Measurements from ENCODE around the gene PRELID1. TPM values are rescaled to one million over a fixed set of nuclear protein-coding genes. Genes with fewer than 3 reads are reported as not detected.
"Not testable (repeated sequence)": the region's sequence is repeated elsewhere in the genome, so short reads cannot be mapped to it uniquely, and the experiment has no call there.

PRELID1 gene
- 271 TPM for polyA plus RNA-seq
- long read RNA-seq, donor 1, transcript PRELID1-201 (5 exons, 1,261 nt): major isoform, 63 of 98 reads
- long read RNA-seq, donor 1, partial matches to known transcripts: 31 of 98 reads
- long read RNA-seq, donor 1, other reads (novel, unspliced or antisense): 0 of 98 reads
- long read RNA-seq, donor 2, transcript PRELID1-201 (5 exons, 1,261 nt): major isoform, 353 of 540 reads
- long read RNA-seq, donor 2, transcript PRELID1-208 (3 exons, 778 nt): minor isoform, 12 of 540 reads
- long read RNA-seq, donor 2, partial matches to known transcripts: 166 of 540 reads
- long read RNA-seq, donor 2, other reads (novel, unspliced or antisense): 5 of 540 reads
- long read RNA-seq, donor 3, transcript PRELID1-201 (5 exons, 1,261 nt): major isoform, 186 of 283 reads
- long read RNA-seq, donor 3, partial matches to known transcripts: 83 of 283 reads
- long read RNA-seq, donor 3, other reads (novel, unspliced or antisense): 6 of 283 reads
- long read RNA-seq, donor 4, transcript PRELID1-201 (5 exons, 1,261 nt): major isoform, 45 of 65 reads
- long read RNA-seq, donor 4, partial matches to known transcripts: 17 of 65 reads
- long read RNA-seq, donor 4, other reads (novel, unspliced or antisense): 0 of 65 reads
- long read RNA-seq, donor 5, transcript PRELID1-201 (5 exons, 1,261 nt): major isoform, 134 of 184 reads
- long read RNA-seq, donor 5, partial matches to known transcripts: 45 of 184 reads
- long read RNA-seq, donor 5, other reads (novel, unspliced or antisense): 0 of 184 reads
- long read RNA-seq, donor 6, transcript PRELID1-201 (5 exons, 1,261 nt): major isoform, 262 of 352 reads
- long read RNA-seq, donor 6, partial matches to known transcripts: 83 of 352 reads
- long read RNA-seq, donor 6, other reads (novel, unspliced or antisense): 0 of 352 reads
- long read RNA-seq, donor 7, transcript PRELID1-201 (5 exons, 1,261 nt): major isoform, 66 of 85 reads
- long read RNA-seq, donor 7, partial matches to known transcripts: 18 of 85 reads
- long read RNA-seq, donor 7, other reads (novel, unspliced or antisense): 0 of 85 reads
- long read RNA-seq, donor 8, transcript PRELID1-201 (5 exons, 1,261 nt): major isoform, 240 of 358 reads
- long read RNA-seq, donor 8, partial matches to known transcripts: 112 of 358 reads
- long read RNA-seq, donor 8, other reads (novel, unspliced or antisense): 0 of 358 reads
- long read RNA-seq, donor 9, transcript PRELID1-201 (5 exons, 1,261 nt): major isoform, 187 of 292 reads
- long read RNA-seq, donor 9, partial matches to known transcripts: 94 of 292 reads
- long read RNA-seq, donor 9, other reads (novel, unspliced or antisense): 6 of 292 reads
- long read RNA-seq, donor 10, transcript PRELID1-201 (5 exons, 1,261 nt): major isoform, 219 of 285 reads
- long read RNA-seq, donor 10, partial matches to known transcripts: 63 of 285 reads
- long read RNA-seq, donor 10, other reads (novel, unspliced or antisense): 0 of 285 reads
- long read RNA-seq, donor 11, transcript PRELID1-201 (5 exons, 1,261 nt): major isoform, 139 of 208 reads
- long read RNA-seq, donor 11, partial matches to known transcripts: 67 of 208 reads
- long read RNA-seq, donor 11, other reads (novel, unspliced or antisense): 0 of 208 reads

DNA sequence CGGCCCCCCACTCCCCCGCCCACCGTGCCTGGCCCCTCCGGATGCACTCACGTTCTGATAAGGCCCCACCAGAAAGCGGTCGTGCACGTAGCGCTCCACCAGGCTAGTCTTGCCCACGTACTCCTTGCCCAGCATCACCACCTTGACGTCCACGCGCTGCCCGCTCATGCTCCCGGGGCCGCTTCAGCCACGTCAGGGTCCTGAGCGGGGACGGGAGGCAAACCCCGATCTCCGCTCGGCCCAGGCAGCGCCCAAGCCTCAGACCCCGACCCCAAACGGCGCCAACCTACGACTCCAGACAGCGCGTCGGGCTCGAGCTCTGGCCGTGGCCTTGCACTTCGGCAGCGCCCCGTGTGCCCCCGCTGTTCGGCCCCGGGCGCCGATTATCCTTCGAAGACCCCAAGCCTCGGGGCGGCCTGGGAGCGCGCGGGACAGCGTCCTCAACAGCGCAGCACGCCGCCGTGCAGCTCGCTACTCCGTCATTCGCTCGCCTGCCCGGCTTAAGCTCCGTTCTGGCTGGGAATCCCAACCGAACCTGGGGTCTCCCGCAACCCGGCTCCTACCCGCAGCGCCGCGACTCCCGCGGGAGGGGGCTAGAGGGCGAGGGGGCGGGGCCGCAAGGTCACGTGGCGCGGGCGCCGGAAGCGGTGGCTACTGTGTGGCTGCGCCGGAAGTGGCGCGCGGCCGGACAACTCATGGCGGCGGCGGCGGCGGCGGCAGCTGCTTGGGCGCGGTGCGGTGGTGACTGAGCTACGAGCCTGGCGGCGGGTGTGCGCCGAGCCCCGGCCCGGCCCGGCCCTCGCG is at the start of gene PRELID1, which contains the start of gene RAB24:
PRELID1 (plus strand) TSS at position 679 of the 804 bp plus-strand sequence. CDS start 187 bp downstream, outside the sequence.
RAB24 (minus strand) TSS at position 599 of the 804 bp plus-strand sequence; CDS start at position 168, 431 bp downstream.
- peaks cover 47% of the 10 kb centered on the region for H3K4me1 ChIP-seq (ENCODE audit: control insufficient read depth, insufficient read depth, low read length)

DNA sequence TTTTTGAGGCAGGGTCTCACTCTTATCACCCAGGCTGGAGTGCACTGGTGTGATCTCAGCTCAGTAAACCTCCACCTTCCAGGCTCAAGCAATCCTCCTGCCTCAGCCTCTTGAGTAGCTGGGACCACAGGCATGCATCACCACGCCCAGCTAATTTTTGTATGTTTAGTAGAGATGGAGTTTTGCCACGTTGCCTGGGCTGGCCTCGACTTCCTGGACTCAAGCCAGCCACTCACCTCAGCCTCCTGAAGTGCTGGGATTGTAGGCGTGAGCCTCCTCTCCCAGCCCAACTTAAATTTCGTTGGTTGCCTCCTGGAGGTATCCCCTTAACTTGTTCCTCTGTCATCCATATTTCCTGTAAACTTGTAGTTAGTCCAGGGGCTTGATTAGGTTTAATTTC is 47.3 kb upstream of the PRELID1 start:
- Histone ChIP-seq H3K36me3 (ENCODE audit: control insufficient read depth, insufficient read depth, low read length) (peaks cover 73% of the 10 kb centered on the region), H3K4me3 (ENCODE audit: low read length) (no peak overlapping the region), H3K9me3 (ENCODE audit: control insufficient read depth, low read depth, low read length) (no peaks in the 10 kb centered on the region), H3K4me1 (ENCODE audit: control insufficient read depth, insufficient read depth, low read length) (no peaks in the 10 kb centered on the region), H3K27ac (ENCODE audit: low read length) (no peak overlapping the region), H3K27me3 (ENCODE audit: control insufficient read depth, insufficient read depth, low read length) (no peaks in the 10 kb centered on the region)
- no CpG with 5 or more reads among the region's 5 CpGs for WGBS (ENCODE audit: insufficient coverage, low lambda C conversion rate)
- DNase-seq: no peak

More for the DNA sequence above, at the start of gene PRELID1, which contains the start of gene RAB24:
- Histone ChIP-seq H3K36me3 (ENCODE audit: control insufficient read depth, insufficient read depth, low read length) (peaks cover 43% of the 10 kb centered on the region), H3K4me3 (ENCODE audit: low read length) (peak within 1 kb of the TSS; percentile 97), H3K27ac (ENCODE audit: low read length) (peak within 1 kb of the TSS; percentile 94), H3K27me3 (ENCODE audit: control insufficient read depth, insufficient read depth, low read length) (no peaks in the 10 kb centered on the region), H3K9me3 (ENCODE audit: control insufficient read depth, low read depth, low read length) (no peaks in the 10 kb centered on the region)
- peak; percentile 72 to 87 for DNase-seq
- no CpG with 5 or more reads among the region's 100 CpGs for WGBS (ENCODE audit: insufficient coverage, low lambda C conversion rate)

GRCh38 chr5:177258711-177259110 is 44.9 kb upstream of the PRELID1 start:
- not testable (repeated sequence) for H3K4me3 ChIP-seq (ENCODE audit: low read length); H3K4me1 ChIP-seq (ENCODE audit: control insufficient read depth, insufficient read depth, low read length); H3K27ac ChIP-seq (ENCODE audit: low read length); H3K27me3 ChIP-seq (ENCODE audit: control insufficient read depth, insufficient read depth, low read length); DNase-seq; H3K9me3 ChIP-seq (ENCODE audit: control insufficient read depth, low read depth, low read length)
- H3K36me3 ChIP-seq (ENCODE audit: control insufficient read depth, insufficient read depth, low read length): peaks cover 64% of the 10 kb centered on the region
- no CpG with 5 or more reads among the region's 7 CpGs for WGBS (ENCODE audit: insufficient coverage, low lambda C conversion rate)

GRCh38 chr5:177260961-177261360 is 42.6 kb upstream of the PRELID1 start:
- Histone ChIP-seq H3K4me1 (ENCODE audit: control insufficient read depth, insufficient read depth, low read length) (no peaks in the 10 kb centered on the region), H3K27me3 (ENCODE audit: control insufficient read depth, insufficient read depth, low read length) (no peaks in the 10 kb centered on the region), H3K36me3 (ENCODE audit: control insufficient read depth, insufficient read depth, low read length) (peaks cover 60% of the 10 kb centered on the region), H3K9me3 (ENCODE audit: control insufficient read depth, low read depth, low read length) (no peaks in the 10 kb centered on the region), H3K27ac (ENCODE audit: low read length) (no peak overlapping the region), H3K4me3 (ENCODE audit: low read length) (no peak overlapping the region)
- no peak for DNase-seq
- 93% methylated on average over 3 of the region's 7 CpGs for WGBS (ENCODE audit: insufficient coverage, low lambda C conversion rate)

GRCh38 chr5:177261510-177261909 is 42.1 kb upstream of the PRELID1 start:
- peaks cover 62% of the 10 kb centered on the region for H3K36me3 ChIP-seq (ENCODE audit: control insufficient read depth, insufficient read depth, low read length)
- 100% methylated on average over 1 of the region's 1 CpG for WGBS (ENCODE audit: insufficient coverage, low lambda C conversion rate)

GRCh38 chr5:177264178-177264577 is 39.4 kb upstream of the PRELID1 start:
- DNase-seq: no peak
- H3K36me3 ChIP-seq (ENCODE audit: control insufficient read depth, insufficient read depth, low read length): peaks cover 58% of the 10 kb centered on the region
- H3K27me3 ChIP-seq (ENCODE audit: control insufficient read depth, insufficient read depth, low read length): no peaks in the 10 kb centered on the region
- H3K27ac ChIP-seq (ENCODE audit: low read length): no peak overlapping the region
- no peaks in the 10 kb centered on the region for H3K4me1 ChIP-seq (ENCODE audit: control insufficient read depth, insufficient read depth, low read length)
- no peaks in the 10 kb centered on the region for H3K9me3 ChIP-seq (ENCODE audit: control insufficient read depth, low read depth, low read length)
- no CpG with 5 or more reads among the region's 1 CpG for WGBS (ENCODE audit: insufficient coverage, low lambda C conversion rate)
- H3K4me3 ChIP-seq (ENCODE audit: low read length): no peak overlapping the region

More at GRCh38 chr5:177261510-177261909, 42.1 kb upstream of the PRELID1 start:
- no peaks in the 10 kb centered on the region for H3K9me3 ChIP-seq (ENCODE audit: control insufficient read depth, low read depth, low read length)
- no peak overlapping the region for H3K27ac ChIP-seq (ENCODE audit: low read length)
- H3K4me1 ChIP-seq (ENCODE audit: control insufficient read depth, insufficient read depth, low read length): no peaks in the 10 kb centered on the region
- no peaks in the 10 kb centered on the region for H3K27me3 ChIP-seq (ENCODE audit: control insufficient read depth, insufficient read depth, low read length)
- no peak overlapping the region for H3K4me3 ChIP-seq (ENCODE audit: low read length)
- no peak for DNase-seq

GRCh38 chr5:177265395-177265794 is 38.2 kb upstream of the PRELID1 start:
- Histone ChIP-seq H3K36me3 (ENCODE audit: control insufficient read depth, insufficient read depth, low read length) (peaks cover 60% of the 10 kb centered on the region), H3K4me1 (ENCODE audit: control insufficient read depth, insufficient read depth, low read length) (no peaks in the 10 kb centered on the region), H3K9me3 (ENCODE audit: control insufficient read depth, low read depth, low read length) (no peaks in the 10 kb centered on the region), H3K4me3 (ENCODE audit: low read length) (no peak overlapping the region), H3K27ac (ENCODE audit: low read length) (no peak overlapping the region), H3K27me3 (ENCODE audit: control insufficient read depth, insufficient read depth, low read length) (no peaks in the 10 kb centered on the region)
- DNase-seq: no peak
- no CpG with 5 or more reads among the region's 16 CpGs for WGBS (ENCODE audit: insufficient coverage, low lambda C conversion rate)

DNA sequence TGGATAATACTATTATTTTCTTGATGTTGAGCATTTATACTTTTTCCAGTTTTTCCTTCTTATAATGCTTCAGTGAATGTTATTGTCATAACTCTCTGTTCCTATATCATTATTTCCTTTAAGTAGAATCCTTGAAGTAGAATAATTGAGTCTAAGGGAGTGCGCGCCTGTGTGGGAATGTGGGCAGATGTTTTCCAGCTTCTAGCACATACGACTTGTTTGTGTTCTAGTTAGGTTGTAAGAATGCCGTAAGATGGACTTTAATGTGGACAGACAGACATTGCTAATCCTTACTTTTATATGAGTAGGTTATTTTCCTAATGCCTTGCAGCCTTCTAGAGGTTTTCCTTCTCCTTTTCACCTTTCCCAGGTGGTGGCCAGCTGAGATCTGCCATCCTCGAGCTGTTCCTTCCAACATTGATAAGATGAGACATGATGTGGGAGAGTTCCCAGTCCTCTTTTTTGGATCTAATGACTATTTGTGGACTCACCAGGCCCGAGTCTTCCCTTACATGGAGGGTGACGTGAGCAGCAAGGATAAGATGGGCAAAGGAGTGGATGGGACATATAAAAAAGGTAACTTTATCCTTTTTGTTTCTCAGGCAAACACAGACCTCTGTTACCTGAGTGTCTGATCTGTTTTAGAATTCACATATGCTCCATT is 34.2 kb upstream of the PRELID1 start:
- no peak overlapping the region for H3K4me3 ChIP-seq (ENCODE audit: low read length)
- peaks cover 65% of the 10 kb centered on the region for H3K36me3 ChIP-seq (ENCODE audit: control insufficient read depth, insufficient read depth, low read length)
- 100% methylated on average over 3 of the region's 7 CpGs for WGBS (ENCODE audit: insufficient coverage, low lambda C conversion rate)
- no peak for DNase-seq
- no peaks in the 10 kb centered on the region for H3K27me3 ChIP-seq (ENCODE audit: control insufficient read depth, insufficient read depth, low read length)
- no peaks in the 10 kb centered on the region for H3K9me3 ChIP-seq (ENCODE audit: control insufficient read depth, low read depth, low read length)
- H3K27ac ChIP-seq (ENCODE audit: low read length): no peak overlapping the region
- H3K4me1 ChIP-seq (ENCODE audit: control insufficient read depth, insufficient read depth, low read length): no peaks in the 10 kb centered on the region

Data from large intestine (tissue), 12 donors.